Pons (tissue), 1 donor: ENCODE results near the gene OR4E2.
"Not testable (repeated sequence)": the region's sequence is repeated elsewhere in the genome, so short reads cannot be mapped to it uniquely, and the experiment has no call there.

Experiments used
- DNase-seq: peaks from one replicate; pipeline ENCODE4 v3.0.0-alpha.2; 2016; ENCODE audit warnings: low spot score

OR4E2 gene, protein sequence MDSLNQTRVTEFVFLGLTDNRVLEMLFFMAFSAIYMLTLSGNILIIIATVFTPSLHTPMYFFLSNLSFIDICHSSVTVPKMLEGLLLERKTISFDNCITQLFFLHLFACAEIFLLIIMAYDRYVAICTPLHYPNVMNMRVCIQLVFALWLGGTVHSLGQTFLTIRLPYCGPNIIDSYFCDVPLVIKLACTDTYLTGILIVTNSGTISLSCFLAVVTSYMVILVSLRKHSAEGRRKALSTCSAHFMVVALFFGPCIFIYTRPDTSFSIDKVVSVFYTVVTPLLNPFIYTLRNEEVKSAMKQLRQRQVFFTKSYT

DNA sequence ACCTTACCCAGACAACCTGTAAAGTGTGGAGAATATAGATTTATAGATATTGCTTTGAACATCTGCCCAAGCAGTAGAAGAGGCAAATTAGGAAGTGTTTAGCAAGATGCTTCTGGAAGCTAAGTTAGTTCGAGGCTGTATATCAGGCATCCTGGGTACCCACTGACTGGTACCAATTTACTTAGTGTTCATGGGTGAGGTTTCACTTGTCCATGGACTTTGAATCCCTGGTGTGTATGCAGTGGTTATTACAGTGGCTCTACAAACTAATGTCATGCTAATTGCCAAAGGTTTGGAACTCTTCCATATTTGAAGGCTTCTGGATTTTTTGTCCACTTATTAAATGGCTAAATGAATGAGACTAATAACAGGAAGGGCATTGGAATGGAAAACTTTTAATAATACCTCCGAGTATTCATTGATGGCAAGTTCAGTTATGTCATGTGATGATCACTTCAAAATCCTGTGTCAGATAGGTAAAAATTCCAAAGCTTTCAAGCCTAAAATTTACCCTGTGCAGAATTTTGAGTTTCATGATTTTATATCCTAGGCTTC lies at the start of gene OR4E2:
TSS of gene OR4E2 (plus strand) at position 505 of the 555 bp plus-strand sequence. CDS start 11,248 bp downstream, outside the sequence.
- no peak for DNase-seq

DNA sequence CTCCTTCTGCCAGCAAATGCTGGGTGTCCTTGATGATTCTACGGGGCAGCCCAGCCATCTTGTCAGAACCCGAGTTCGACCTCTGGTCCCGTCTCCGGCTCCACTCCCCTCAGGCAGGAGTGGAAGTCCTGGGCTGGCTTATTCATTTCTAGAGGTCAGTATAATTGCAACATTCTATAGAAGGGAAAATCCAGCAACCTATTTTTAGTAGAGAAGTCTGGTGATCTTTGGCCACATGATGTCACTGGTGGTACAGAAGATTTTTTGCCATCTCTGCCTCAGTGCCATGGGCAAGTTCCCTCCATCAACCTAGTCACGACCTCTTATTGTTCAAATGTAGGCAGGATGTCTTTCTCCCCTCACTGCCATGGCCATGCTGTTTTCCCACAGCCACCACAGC lies 41.3 kb upstream of the OR4E2 start:
- DNase-seq: no peak

DNA sequence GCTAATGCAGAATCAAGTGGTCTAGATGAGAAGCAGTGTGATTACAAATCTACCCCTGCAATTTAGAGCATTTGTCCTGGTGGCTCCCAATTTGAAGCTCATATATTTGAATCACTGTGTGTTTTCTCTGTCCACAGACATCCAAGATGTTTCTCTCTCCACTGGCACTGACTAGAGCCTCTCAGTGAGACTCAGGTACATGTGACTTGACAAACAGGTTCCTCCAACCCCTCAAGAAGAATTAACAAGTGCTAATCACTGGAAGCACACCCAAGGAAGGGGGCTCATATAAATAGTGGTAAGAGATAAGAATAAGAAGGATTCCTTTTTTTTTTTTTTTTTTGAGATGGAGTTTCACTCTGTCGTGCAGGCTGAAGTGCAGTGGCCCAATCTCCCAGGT lies 39.4 kb upstream of the OR4E2 start:
- DNase-seq: no peak

DNA sequence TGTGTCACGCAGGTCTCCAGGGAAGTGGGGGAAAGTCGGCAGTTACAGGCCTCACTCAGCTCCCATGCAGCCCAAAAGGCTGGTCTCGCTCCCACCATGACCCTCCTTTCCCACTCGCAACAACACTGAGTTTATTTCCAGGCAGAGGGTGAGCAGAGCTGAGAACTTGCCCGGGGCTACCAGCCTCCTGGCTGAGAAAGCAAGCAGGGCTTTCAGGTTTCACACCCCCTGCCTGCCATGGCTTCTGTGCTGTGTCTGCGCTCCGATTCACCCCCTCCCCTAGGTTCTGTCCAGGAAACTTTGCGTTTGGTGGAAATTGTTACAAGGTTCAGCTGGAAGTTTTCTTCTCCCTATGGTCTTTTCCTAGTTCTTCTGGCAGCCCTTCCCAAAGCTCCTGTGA lies 36.0 kb upstream of the OR4E2 start:
- no peak for DNase-seq

DNA sequence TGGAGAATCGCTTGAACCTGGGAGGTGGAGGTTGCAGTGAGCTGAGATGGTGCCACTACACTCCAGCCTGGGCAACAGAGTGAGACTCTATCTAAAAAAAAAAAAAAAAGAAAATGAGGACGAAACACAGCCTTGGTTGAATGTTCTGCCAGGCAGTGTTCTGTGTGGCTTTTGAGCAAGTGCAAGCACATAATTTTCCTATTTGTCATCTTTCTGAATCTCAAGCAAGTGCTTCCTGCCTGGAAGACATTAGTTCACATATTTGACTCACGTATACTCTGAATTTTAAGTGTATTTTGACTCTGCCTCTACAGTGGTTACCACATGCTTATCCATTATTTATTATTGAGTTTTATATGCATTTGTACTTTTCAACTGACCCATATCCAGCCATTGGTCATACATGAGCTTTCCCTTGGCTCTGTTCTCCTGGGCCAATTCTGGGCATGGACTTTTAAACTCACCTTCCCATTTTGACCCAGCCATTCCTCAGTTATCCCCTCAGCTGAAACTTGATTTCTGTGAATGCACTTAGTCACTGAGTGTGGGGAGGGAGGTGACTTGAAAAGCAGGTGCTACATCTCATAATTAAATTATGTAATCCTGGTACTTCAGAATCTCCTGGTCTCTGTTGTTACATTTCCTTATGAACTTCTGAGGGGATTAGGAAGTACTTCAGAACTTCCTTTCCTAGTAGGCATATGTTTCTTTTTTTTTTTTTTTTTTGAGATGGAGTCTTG lies 27.0 kb upstream of the OR4E2 start:
- no peak for DNase-seq

DNA sequence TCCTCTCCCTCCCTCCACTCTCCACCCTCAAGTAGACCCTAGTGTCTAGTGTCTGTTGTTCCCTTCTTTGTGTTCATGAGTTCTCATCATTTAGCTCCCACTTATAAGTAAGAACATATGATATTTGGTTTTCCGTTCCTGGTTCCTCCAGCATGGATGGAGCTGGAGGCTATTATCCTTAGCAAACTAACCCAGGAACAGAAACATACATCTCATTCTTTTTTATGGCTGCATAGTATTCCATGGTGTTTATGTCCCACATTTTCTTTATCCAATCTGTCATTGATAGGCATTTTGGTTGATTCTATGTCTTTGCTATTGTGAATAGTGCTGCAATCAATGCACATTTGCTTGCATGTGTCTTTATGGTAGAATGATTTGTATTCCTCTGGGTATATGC lies 23.1 kb upstream of the OR4E2 start:
- not testable (repeated sequence) for DNase-seq

DNA sequence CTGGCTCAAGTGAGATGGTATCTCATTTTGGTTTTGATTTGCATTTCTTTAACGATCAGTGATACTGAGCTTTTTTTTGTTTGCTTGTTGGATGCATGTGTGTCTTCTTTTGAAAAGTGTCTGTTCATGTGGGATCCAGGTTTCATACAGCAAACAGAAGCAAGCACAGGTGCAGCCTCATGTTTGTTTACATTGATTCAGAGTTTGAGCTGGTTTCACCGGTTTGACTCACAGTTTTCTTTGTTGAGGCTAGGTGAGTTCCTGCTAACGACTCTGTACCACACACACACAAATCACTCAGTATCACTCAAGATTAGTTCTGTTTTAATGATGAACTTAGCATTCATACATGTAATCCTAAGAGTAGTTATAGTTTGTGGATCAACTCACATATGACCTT lies 22.6 kb upstream of the OR4E2 start:
- no peak for DNase-seq

DNA sequence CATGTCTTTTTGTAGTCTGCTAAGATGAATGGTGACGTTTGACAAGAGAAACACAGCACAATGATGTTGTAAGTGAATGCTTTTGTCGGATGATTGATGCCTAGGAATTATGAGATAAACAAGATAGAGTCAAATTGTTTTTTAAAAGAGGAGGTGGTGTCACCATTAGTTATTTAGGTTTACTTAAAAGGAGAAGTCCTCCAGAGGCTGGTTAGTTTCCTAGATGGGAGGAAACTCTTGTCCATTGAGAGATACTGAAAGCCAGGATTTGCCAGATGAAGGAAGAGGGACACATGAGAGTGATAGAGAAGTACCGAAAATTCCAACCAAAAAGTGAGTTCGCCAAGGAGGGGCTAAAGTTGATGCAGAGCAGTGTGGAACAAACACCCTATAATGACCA lies 18.8 kb upstream of the OR4E2 start, which contains the start of gene OR10G2:
TSS of gene OR10G2 (minus strand) at position 101 of the 400 bp plus-strand sequence. CDS start at position 3, 98 bp downstream.
- no peak for DNase-seq

DNA sequence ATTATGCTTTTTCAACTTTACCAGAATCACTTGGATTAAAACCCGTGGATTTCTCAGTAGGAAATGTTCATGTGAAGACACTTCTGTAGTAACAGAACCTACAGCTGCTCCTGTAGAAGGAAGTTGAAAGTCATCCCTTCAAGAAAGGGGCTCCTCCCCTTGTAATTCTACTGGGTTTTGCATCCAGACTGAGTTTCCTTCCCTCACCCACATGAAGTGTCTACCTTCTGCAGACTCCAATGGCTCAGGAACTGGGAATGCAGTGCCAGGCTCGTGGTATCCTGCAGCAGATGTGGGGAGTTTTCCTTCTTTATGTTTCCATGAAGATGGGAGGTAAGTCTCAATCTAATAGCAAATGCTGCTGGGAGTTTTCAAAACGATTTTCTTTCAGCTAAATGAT lies 11.0 kb upstream of the OR4E2 start:
- DNase-seq: no peak

DNA sequence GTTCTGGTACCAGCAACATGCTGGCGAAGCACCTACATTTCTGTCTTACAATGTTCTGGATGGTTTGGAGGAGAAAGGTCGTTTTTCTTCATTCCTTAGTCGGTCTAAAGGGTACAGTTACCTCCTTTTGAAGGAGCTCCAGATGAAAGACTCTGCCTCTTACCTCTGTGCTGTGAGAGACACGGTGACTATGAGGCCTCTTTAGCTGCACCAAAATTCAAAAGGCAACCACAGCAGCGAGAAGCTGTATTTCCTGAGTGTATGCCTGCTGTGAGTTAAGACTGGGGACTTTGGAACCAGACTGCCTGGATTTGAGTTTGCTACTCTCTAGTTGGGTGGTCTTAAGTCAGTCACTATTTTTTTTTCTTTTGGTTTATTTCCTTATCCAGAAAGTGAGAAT lies 10.2 kb upstream of the OR4E2 start:
- no peak for DNase-seq

DNA sequence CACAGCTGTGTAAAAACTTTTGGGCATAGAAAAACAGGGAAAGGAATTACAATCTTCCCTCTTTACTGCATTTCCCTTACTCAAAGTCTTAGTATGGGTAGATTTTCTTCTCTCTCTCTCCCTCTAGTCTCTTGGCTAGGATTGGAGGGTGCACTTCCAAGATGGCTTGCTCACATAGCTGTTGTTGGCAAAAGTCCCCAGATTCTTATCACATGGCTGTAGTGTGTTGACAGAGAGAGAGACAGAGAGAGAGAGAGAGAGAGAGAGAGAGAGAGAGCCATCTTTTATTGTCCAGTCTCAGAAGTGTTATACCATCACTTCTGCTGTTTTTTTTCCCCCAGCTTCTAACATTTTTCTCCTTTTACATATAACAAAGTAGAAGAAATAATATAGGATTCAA lies 6.3 kb upstream of the OR4E2 start:
- DNase-seq: no peak

DNA sequence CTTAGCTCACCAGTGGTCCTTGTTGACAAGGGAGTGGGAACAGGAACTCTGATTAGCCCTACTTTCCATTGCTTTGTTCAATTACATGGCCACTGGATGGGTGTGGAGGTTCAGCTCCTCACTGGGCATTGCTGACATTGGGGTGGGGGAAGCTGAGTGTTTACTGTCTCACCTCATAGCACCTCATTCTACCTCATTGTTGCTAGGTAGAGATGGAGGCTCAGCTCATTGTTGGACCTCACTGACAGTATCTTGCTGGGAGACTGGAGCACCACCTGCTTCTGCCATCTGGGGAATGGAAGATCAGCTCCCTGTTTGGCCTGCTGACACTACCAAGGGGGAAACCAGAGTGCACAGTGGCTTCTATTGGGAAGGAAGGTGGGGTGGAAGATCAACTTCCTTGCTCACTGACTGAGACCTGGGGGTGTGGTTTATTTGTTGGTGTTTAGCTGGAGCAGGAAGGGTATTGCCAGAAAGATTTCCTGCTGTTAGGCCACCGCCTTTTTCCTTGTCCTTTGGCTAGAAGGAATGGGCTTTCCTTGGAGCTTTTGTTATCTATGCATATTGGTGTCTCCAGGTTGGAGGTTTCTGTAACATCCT lies 1.3 kb upstream of the OR4E2 start:
- no peak for DNase-seq

DNA sequence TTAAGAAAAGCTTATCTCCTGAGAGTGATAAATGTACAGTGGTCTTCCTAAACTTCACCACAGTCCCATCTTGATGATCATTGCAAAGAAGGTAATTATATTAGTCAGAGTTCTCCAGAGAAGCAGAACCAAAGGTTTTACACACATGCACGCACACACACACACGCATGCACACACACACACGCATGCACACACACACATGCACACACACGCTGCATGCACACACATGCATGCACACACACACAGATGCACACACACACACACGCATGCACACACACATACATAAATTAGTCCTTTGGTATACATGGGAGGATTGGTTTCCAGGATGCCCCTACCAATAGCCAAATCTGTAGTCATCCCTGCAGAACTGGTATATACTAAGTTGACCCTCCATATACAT lies 580 bp downstream of the OR4E2 start:
- no peak for DNase-seq

DNA sequence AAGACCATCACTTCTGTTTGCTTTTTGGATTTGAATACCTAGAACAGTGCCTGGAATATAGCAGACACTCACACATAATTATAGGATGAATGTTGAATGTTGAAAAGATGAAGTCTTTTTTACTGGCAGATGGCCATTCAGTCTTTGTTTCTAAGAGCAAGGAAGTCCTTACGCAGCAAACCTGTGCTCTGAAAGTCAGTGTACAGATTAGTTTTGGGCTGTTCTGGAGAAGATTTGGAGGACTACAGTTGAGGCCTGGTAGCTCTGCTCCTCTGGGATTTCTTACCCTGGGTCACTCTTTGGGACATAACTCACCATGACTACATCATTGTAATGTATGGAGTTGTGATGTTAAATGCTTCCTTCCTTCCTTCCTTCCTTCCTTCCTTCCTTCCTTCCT lies 3.3 kb downstream of the OR4E2 start:
- DNase-seq: no peak

DNA sequence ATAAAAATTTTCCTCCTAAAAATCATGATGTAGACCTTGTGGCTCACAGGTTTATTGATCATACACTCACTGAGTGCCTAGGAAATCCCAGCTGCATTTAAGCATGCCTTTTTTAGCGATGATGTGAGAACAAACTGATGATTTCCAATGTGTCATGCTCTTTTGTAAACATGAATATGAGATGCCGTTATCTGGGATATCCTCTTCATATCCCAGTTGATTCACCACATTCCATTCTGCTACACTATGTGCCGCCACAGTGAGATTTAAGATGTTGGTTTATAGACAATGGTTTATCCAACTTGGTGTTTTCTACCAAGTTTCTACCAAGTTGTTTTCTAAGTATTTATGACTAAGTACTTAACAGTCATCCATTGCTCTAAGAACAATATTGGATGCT lies 14.7 kb downstream of the OR4E2 start:
- DNase-seq: no peak

DNA sequence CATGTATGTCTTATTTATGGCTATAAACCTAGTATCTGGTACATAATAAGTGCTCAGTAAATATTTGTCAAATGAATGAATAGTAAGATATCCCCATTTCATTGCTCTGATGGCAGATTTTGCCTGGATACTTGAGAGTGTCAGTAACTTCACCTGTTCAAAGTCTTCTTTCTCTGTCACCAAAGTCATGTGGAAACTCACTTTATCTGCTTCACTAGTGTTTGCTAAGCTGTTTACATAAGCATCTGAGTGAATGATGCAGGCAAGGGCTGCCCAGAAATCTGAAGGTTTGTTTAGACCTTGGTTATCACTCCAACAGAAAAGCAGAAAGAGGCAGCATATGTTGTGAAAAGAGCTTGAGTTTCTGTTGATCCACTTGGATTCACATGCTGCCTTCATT lies 15.6 kb downstream of the OR4E2 start:
- no peak for DNase-seq

DNA sequence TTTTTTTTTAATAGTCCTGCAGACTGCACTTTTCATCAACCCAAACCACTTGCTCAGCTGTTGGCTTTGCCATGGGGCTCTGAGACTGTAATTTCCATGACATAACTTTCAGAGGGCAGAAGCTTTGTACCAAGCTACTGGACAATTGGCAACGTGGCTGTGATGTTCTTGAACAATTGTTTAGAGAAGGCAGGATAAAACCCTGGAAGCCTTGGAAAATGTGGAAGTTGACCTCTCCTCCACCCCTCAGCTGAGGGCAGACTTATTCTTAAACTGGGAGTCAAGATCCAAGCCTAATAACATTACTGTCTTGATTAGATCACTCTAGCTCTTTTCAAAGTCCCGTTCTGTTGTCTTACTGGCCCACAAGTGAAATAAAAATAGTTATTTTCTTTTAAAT lies 17.7 kb downstream of the OR4E2 start:
- DNase-seq: no peak

DNA sequence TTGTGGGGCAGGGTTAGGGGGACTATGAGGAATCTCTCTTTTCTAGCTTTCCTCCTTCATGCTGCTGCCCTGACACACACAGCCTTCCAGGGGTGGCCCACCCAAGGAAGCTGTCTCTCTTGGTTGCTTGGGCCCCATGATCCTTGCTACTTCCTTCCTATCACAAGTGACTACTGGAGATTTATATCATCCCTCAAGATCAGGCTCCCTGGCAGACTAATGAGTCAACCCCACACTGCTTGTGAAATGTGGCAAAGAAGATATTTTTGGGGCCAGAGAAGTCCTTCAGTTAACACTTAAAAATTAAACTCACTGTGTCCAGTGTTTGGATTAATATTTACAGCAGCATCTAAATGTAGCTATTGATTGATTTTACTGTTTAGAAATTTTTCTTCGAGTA lies 18.5 kb downstream of the OR4E2 start:
- no peak for DNase-seq

DNA sequence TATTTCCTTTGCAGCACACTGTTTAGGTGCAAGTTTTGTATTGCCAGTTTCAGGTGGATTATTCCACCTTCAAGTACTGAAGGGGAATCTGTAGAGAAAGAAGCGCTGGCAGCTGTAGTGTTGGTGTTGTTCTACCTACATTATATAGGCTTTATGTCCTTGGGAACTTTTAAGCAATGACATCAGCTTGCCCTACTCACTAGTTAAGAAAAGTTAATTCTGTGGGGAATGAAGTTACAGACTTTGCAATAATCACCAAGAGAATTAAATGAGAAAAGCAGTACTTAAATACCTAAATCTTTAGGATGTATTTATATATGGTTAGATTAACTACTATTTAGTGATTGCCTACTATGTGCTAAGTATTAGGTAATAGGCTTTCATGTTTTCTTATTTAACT lies 20.1 kb downstream of the OR4E2 start, which contains the start of gene OR4E1:
TSS of gene OR4E1 (minus strand) at position 101 of the 400 bp plus-strand sequence. CDS start 2,883 bp downstream, outside the sequence.
- no peak for DNase-seq

DNA sequence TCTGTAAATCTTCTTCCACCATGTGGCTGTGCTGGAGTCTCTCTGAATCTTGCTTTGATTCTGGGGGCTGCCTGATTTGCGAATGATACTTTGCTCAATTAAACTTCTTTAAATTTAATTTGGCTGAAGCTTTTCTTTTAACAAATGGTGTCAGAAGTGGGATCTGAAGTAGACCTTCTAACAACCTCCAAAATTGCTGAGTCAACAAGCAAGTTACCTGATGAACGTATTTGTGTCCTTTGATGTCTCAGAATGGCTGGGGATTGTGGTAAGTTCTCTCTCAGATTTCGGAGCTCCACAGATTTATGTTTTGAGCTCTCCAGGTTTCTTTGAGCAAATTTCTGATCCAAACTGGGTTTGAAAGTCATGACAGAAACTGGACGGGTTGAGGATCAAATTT lies 21.9 kb downstream of the OR4E2 start:
- DNase-seq: no peak

DNA sequence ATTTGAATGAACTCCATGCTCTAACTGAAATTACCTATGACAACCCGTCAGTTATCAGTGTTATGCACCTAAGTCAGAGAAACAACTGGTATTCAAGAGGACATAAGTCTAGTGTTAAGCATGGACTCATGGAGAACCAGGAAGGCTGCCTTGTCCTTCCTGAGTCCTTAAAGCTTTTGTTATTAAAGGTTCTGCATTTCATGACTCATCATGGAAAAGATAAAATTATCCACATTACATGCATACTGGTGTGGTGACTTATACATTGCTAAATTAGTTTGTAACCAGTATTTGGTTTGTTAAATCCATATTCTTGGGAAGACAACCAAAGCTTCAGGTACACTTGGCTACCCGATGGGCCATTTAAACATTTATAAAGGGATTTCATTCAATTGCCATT lies 26.4 kb downstream of the OR4E2 start:
- DNase-seq: no peak

DNA sequence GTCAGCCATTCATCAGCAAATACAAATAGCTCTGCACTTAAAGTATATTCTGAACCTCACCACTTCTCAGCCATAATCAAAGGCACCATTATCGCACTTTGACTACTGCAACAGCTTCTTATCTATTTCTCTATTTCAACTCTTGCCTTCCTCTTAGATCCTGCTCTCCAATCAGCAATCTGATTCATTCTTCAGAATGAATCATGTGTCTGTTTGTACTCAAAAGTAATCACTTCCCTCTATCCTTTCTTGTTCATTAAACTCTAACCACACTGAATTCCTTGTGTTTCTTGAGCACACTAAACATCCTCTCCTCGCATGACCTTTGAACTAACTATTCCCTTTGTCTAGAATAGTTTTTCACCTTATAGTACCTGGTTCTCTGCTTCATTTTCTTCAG lies 32.8 kb downstream of the OR4E2 start:
- no peak for DNase-seq

DNA sequence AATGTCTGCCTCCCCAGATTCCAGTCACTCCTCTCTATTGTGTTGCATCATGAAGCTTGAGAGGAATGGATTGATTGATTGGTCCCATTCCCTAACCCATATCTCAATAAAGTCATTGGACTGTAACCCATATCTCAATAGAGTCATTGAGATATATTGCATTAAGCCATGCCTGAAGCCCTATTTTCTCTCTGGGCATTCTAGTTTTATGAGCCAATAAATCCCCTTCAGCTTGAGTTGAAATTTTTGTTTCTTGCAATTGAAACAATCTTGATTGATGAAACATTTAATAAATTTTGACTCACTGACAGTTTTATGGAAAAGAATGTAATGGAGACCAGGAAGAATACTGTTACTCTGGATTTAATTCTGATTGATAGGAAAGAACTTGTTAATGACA lies 40.8 kb downstream of the OR4E2 start:
- no peak for DNase-seq
